ENCODE measurements around the gene NUP62.

DNA sequence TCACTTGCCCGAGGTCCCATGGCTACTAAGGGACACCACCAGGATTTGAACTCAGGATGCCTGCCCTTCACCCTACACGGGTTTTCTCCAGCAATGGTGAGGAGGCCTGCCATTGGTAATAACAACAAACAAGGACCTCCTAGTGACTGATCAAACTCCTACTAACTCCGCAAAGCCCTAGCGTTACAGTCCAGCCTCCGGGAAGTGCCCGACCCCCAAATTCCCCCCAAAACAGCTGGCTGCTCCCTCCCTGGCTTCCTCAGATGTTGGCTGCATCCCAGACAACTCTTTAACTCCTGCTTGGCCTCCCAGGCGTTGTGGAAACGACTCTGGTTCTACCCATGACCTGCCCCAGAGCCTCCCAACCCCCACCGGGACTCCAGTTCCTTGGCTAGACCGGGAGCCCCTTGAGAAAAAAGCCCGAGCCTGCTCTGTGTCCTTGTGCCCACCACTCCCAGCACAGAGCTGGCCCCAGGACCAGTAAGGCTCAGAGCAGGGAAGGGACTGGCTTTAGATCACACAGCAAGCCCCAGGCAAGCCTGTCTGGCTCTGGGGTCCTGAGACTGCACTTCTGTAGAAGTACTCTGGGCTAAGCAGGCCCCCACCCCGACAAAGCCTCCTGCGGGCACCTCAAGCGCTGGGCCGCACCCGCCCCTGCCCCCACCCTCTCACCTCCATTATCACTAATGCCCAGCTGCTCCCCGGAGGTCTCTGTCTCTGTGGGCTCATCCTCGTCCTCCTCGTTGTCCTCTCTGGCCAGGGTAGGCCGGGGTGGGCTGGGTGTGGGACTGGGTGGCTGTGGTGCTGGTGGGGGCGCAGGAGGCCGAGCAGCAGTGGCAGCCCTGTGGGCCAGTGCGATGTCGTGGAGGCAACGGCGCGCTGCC, 56.8 kb downstream of the NUP62 start:
- TF ChIP-seq NFIC (IDR thresholded peaks at IDR 0.05) (no peak), TEAD4 (IDR thresholded peaks at IDR 0.05) (no peak), RAD21 (IDR thresholded peaks at IDR 0.05; ENCODE audit: low read depth) (no peak), MAX (IDR thresholded peaks at IDR 0.05) (no peak), YY1 (IDR thresholded peaks at IDR 0.05; ENCODE audit: low read depth) (no peak), CREB1 (IDR thresholded peaks at IDR 0.05; ENCODE audit: low read depth) (no peak), TCF12 (IDR thresholded peaks at IDR 0.05; ENCODE audit: low read depth) (no peak), CEBPB (IDR thresholded peaks at IDR 0.05) (no peak), FOXM1 (IDR thresholded peaks at IDR 0.05; ENCODE audit: borderline replicate concordance, low read depth) (no peak)
- TF ChIP-seq, protein P1, sequence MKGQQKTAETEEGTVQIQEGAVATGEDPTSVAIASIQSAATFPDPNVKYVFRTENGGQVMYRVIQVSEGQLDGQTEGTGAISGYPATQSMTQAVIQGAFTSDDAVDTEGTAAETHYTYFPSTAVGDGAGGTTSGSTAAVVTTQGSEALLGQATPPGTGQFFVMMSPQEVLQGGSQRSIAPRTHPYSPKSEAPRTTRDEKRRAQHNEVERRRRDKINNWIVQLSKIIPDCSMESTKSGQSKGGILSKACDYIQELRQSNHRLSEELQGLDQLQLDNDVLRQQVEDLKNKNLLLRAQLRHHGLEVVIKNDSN (IDR thresholded peaks at IDR 0.05), result no peak
- TF ChIP-seq, protein P2, sequence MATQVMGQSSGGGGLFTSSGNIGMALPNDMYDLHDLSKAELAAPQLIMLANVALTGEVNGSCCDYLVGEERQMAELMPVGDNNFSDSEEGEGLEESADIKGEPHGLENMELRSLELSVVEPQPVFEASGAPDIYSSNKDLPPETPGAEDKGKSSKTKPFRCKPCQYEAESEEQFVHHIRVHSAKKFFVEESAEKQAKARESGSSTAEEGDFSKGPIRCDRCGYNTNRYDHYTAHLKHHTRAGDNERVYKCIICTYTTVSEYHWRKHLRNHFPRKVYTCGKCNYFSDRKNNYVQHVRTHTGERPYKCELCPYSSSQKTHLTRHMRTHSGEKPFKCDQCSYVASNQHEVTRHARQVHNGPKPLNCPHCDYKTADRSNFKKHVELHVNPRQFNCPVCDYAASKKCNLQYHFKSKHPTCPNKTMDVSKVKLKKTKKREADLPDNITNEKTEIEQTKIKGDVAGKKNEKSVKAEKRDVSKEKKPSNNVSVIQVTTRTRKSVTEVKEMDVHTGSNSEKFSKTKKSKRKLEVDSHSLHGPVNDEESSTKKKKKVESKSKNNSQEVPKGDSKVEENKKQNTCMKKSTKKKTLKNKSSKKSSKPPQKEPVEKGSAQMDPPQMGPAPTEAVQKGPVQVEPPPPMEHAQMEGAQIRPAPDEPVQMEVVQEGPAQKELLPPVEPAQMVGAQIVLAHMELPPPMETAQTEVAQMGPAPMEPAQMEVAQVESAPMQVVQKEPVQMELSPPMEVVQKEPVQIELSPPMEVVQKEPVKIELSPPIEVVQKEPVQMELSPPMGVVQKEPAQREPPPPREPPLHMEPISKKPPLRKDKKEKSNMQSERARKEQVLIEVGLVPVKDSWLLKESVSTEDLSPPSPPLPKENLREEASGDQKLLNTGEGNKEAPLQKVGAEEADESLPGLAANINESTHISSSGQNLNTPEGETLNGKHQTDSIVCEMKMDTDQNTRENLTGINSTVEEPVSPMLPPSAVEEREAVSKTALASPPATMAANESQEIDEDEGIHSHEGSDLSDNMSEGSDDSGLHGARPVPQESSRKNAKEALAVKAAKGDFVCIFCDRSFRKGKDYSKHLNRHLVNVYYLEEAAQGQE (IDR thresholded peaks at IDR 0.05; ENCODE audit: low read depth), result no peak

Data from Ishikawa (cell line).